Uterus (tissue), 4 donors: ENCODE measurements around the gene ARID5B. TPM values are rescaled to one million over a fixed set of nuclear protein-coding genes. Genes with fewer than 3 reads are reported as not detected.

Experiments
- DNase-seq, 2 donors: peaks; one replicate each; pipeline ENCODE4 v3.0.0-alpha.2; 2019 to 2020
- H3K27ac ChIP-seq, 2 donors: fragments of 200-600 bp; sonication (generic); 1 replicate in 1 of 2; 2 replicates in 1 of 2; pipeline ENCODE4 v1.5.1; 2016 to 2018
- H3K27me3 ChIP-seq, 2 donors: fragments of 200-600 bp; sonication (generic); one replicate each; pipeline ENCODE4 v1.5.1; 2018 to 2019; ENCODE audit warnings: control low read depth in 1 of 2
- H3K36me3 ChIP-seq, 2 donors: fragments of 200-600 bp; sonication (generic); one replicate each; pipeline ENCODE4 v1.5.1; 2019; ENCODE audit warnings: control low read depth in 1 of 2
- H3K4me1 ChIP-seq, 2 donors: fragments of 200-600 bp; sonication (generic); one replicate each; pipeline ENCODE4 v1.5.1; 2018 to 2019; ENCODE audit warnings: control low read depth in 1 of 2
- H3K4me3 ChIP-seq, 2 donors: fragments of 200-600 bp; sonication (generic); 1 replicate in 1 of 2; 2 replicates in 1 of 2; pipeline ENCODE4 v1.5.1; 2018 to 2019; ENCODE audit warnings: mild to moderate bottlenecking in 1 of 2
- H3K9me3 ChIP-seq, 2 donors: fragments of 200-600 bp; sonication (generic); one replicate each; pipeline ENCODE4 v1.5.1; 2019; ENCODE audit warnings: control low read depth in 1 of 2
- CTCF ChIP-seq, 4 experiments: fragments of 200-600 bp in 2 of 4; fragments of 450-650 bp in 2 of 4; sonication (generic) in 2 of 4; IDR thresholded peaks; one replicate each; pipeline ENCODE4 v1.5.1; 2016 to 2019; ENCODE audit warnings: antibody characterized with exemption in 4 of 4, mild to moderate bottlenecking in 2 of 4, moderate library complexity in 1 of 4
- POLR2A ChIP-seq, 2 donors: fragments of 450-650 bp; IDR thresholded peaks; one replicate each; pipeline ENCODE4 v1.6.1; 2016; ENCODE audit warnings: antibody characterized with exemption in 2 of 2, mild to moderate bottlenecking in 1 of 2, moderate library complexity in 1 of 2
- intact Hi-C: fragments of 100-400 bp; cut with DNase I; formaldehyde crosslinking; loops from one replicate; pipeline ENCODE4 v1.15.1; 2023; ENCODE audit warnings: low total_unique reads
- total RNA-seq, 4 donors: library from RNA; depleted of rRNA in 3 of 4; stranded (reverse); fragments of >200 nt in 3 of 4; gene quantifications; one replicate each; pipeline versions ENCODE4 v1.1.0 to v1.2.4, GENCODE V29; 2014 to 2023
- donor health status: DM: yes; HTN: yes; CAD: no.

ARID5B gene
- total RNA-seq, 4 donors from 2014 or later: 38.7 to 64.1 (median 56.6) TPM

- no peaks in the 10 kb centered on the region for H3K36me3 ChIP-seq
- H3K27me3 ChIP-seq: no peaks in the 10 kb centered on the region
- no peaks in the 10 kb centered on the region for H3K9me3 ChIP-seq
- intact Hi-C loops: no loop called here
- TF ChIP-seq CTCF (IDR thresholded peaks at IDR 0.05) (no peak), POLR2A (IDR thresholded peaks at IDR 0.05) (no peak)
- H3K27ac ChIP-seq: no peak overlapping the region
- DNase-seq: no peak
- no peak overlapping the region for H3K4me3 ChIP-seq
- H3K4me1 ChIP-seq: no peaks in the 10 kb centered on the region
Observed at GRCh38 chr10:62136931-62137330, 235.4 kb downstream of the ARID5B start.

Other genes with a start within 250 kb of the ARID5B start
- gene CABCOCO1, start 238.8 kb upstream of the ARID5B start, total RNA-seq: 1 to 10 TPM in 2 of 4 donors, not detected in 2; 1.9 to 6.7 TPM